ENCODE measurements around the gene ANAPC4.

Gene ANAPC4

GRCh38 chr4:25433966-25434827 is 57.1 kb downstream of the ANAPC4 start:
- DNase-seq: no peak

GRCh38 chr4:25437926-25438325 is 60.9 kb downstream of the ANAPC4 start:
- DNase-seq: no peak

- DNase-seq: peak; percentile 33
These were observed 62.9 kb downstream of the ANAPC4 start for GRCh38 chr4:25439918-25440477.

GRCh38 chr4:25440478-25441030 is 63.5 kb downstream of the ANAPC4 start:
- no peak for DNase-seq

- peak; percentile 9 for DNase-seq
These were observed 64.6 kb downstream of the ANAPC4 start for GRCh38 chr4:25441519-25442117.

- DNase-seq: no peak
These were observed 65.8 kb downstream of the ANAPC4 start for GRCh38 chr4:25442863-25443307.

GRCh38 chr4:25443851-25444250 is 66.8 kb downstream of the ANAPC4 start:
- DNase-seq: no peak

GRCh38 chr4:25446611-25447010 is 69.5 kb downstream of the ANAPC4 start:
- DNase-seq: no peak

GRCh38 chr4:25448379-25449109 is 71.5 kb downstream of the ANAPC4 start:
- DNase-seq: no peak

GRCh38 chr4:25449270-25449669 is 72.2 kb downstream of the ANAPC4 start:
- no peak for DNase-seq

GRCh38 chr4:25449688-25450087 is 72.6 kb downstream of the ANAPC4 start:
- no peak for DNase-seq

- DNase-seq: no peak
These were observed 73.4 kb downstream of the ANAPC4 start for GRCh38 chr4:25450491-25450901.

- DNase-seq: no peak
These were observed 74.6 kb downstream of the ANAPC4 start for GRCh38 chr4:25451676-25452075.

GRCh38 chr4:25452081-25452480 is 75.0 kb downstream of the ANAPC4 start:
- DNase-seq: no peak

GRCh38 chr4:25454476-25454875 is 77.4 kb downstream of the ANAPC4 start:
- no peak for DNase-seq

GRCh38 chr4:25457053-25457715 is 80.1 kb downstream of the ANAPC4 start:
- no peak for DNase-seq

GRCh38 chr4:25466966-25467697 is 90.1 kb downstream of the ANAPC4 start:
- DNase-seq: no peak

GRCh38 chr4:25467843-25468242 is 90.8 kb downstream of the ANAPC4 start:
- no peak for DNase-seq
